Stimulated activated CD4-positive, alpha-beta T cell treated with anti-CD3 and anti-CD28 coated beads, Interleukin-12 subunit alpha, Interleukin-12 subunit beta, amount 100 ng/mL, for 24 hours (primary cell): ENCODE results near the gene HS3ST3A1.

Experiments
- DNase-seq, 2 experiments: peaks; one replicate each; pipeline ENCODE4 v3.0.0-alpha.2; 2020; ENCODE audit warnings: low read depth in 2 of 2

HS3ST3A1 gene

DNA sequence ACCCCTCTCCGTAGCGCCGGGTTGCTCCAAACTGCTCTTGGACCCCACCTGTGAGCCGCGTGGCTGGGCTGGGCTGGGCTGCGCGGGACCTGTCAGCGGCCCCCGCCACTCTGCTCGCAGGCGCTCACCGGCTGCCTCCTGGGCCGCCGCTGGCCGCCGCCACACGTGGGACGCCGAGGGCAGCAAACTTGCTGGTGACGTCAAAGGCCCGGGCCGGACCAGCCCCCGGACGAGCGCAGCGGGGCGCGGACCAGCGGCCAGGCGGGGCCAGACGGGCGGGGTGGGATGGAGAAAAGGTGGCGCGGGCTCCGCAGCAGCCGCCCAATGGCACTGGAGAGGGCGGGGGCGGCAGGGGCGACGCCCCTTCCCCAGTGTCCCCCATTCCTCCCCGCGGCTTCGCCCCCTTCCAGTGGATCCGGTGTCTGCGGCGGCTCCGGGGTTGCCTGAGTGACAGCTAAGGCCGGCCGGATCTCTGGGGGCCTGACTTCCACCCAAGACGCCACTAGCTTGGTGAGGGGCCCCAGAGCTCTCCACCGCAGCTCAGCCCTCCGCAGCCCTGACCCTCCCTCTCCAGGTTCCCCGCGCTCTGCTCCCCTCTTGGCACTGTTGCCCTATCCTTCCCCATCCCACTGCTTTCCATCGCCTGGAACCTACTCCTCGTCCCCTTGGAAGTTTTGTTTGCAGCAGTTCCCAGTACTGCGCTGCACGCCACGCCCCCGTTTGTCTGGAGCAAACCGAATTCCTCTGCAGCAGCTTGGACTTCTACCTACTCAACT is at the start of gene HS3ST3A1:
TSS of gene HS3ST3A1 (minus strand) at position 154 of the 776 bp plus-strand sequence. CDS start 800 bp downstream, outside the sequence.
- DNase-seq, result peak in 1 of 2 experiments; percentile 9

DNA sequence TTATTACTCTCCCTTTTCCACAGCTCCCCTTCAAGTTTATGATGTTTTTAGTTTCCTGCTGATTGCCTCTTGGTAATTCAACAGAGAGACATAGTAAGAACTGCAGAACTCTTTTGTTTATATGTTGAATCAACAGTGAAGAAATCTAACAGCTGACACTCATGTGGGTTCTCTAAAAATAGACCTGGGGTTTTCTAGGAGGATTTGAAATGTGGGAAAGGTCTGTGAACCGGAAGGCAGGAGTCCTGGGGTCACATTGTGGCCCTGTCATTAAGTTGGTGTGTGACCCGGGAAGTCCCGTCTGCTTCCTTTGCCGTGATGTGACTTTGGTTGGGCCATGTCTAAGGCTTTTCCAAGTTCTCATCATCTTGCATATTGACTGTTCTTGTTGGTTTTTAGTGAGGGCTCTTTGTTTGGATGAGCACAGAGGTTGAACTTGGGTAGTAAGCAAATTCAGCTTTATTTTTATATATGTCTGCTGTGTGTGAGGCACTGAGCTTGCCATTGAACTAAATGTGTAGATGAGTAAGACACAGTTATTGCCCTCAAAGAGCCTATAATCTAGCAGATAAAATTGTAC is 48.5 kb upstream of the HS3ST3A1 start:
- DNase-seq, result no peak

GRCh38 chr17:13647543-13648021 is 45.9 kb upstream of the HS3ST3A1 start:
- DNase-seq, result no peak

GRCh38 chr17:13646969-13647542 is 45.3 kb upstream of the HS3ST3A1 start:
- no peak for DNase-seq

DNA sequence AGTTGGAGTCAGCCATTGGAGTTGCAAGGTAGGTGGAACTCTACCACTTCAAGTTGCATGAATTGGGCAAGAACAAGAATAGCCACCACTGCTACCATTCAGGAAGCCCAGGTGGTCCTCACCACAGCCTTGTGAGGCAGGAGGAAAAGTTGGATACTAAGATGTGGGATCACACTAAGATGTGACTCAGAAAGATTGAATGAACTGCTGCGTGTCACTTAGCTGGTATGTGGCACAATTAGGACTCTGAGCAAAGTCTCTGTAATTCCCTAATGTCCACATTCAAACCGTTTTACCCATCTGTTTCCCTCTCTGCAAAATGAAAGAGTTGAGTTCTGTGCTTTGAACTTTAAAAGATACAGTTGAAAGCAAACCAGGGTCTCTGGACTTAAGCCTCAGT is 44.7 kb upstream of the HS3ST3A1 start:
- DNase-seq, result no peak

GRCh38 chr17:13643180-13643579 is 41.5 kb upstream of the HS3ST3A1 start:
- DNase-seq, result no peak

DNA sequence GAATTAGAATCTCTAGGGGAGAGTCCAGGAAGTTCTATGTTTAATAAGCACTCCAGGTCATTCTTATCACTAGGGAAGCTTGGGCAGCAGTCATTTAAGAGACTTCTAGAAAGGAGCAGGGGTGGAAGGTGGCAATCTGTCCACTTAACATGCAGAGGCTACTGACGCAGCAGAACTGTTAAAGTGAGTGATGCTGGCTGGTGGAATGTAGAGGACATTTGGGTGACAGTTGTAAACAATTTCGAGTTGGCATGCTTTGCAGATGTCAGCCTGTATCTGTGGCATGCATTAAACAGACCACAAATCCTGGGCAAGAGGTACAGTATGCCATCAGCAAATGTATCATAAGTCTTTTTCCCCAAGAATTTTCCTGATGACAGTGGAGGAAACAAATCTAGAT is 40.5 kb upstream of the HS3ST3A1 start:
- DNase-seq, result no peak

- no peak for DNase-seq
Measured at GRCh38 chr17:13640551-13640950, 38.8 kb upstream of the HS3ST3A1 start.

DNA sequence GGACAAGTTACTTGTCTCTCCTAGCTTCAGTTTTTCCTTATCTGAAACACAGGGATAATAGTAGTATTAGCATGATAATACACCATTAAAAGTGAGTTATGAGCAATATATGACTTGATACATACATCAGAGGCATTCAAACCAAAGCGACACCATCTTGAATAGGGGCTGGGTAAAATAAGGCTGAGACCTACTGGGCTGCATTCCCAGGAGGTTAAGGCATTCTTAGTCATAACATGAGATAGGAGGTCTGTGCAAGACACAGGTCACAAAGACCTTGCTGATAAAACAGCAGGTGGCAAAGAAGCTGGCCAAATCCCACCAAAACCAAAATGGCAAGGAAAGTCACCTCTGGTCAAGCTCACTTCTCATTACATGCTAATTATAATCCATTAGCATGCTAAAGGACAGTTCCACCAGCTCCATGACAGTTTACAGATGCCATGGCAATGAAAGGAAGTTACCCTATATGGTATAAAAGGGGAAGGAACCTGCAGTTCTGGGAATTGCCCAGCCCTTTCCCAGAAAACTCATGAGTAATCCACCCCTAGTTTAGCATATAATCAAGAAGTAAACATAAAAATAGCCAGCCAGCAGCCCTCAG is 37.2 kb upstream of the HS3ST3A1 start:
- no peak for DNase-seq

DNA sequence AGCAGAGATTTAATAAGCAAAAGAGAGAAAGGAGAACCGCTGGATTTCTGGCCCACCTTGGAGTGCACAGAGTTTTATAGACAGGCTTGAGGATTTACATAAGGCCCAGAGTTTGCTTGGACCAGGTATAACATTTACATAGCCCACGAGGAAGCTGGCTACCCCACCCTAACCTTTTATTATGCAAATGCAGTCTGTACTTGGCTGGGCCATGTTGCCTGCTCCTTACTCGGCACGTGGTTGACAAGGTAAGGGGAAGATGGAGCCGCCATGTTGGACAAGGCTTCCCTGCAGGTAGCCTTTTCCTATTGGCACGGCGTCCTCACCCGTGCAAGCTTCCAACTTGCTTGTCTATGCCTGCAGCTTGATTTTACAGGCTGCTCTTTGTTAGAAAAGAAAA is 35.2 kb upstream of the HS3ST3A1 start:
- no peak for DNase-seq

- DNase-seq, result no peak
Measured at GRCh38 chr17:13635951-13636350, 34.2 kb upstream of the HS3ST3A1 start.

DNA sequence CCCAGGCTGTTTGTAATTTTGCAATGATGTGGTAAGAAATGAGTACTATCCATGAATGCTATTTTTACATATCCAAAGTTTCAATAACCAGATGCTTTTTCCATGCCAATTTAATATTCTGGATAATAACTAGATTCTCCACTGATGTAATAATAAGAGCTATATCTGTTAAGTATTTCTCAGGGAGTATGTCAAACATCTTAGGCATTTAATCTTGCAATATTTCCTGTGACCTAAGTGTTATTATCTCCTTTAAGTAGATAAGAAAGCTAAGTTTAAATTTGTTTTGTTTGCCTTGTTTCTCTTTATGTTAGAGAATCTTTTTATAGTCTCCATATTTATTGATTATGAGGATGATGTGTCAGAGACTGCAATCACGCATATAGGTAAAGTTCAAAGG is 32.3 kb upstream of the HS3ST3A1 start:
- no peak for DNase-seq

GRCh38 chr17:13631529-13631928 is 29.8 kb upstream of the HS3ST3A1 start:
- DNase-seq, result no peak

DNA sequence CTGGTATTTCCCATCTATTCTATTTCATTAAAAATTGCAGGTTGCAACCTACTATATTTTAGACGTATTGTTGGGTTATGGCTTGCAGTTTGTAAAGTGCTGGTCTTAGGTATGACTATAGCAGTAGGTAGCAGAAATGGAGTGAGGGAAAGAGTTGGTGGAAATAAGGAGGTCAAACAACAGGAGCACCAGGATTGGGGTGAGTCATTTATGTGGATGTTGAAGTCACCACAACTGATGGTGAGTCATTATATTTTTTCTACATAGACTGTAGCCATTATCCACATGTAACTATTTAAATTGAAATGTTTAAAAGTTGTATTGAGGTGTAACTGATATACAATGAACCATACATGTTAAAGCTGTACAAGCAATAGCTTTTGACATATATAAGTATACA is 25.0 kb upstream of the HS3ST3A1 start:
- DNase-seq, result no peak

GRCh38 chr17:13619462-13619861 is 17.7 kb upstream of the HS3ST3A1 start:
- DNase-seq, result no peak

GRCh38 chr17:13616031-13616430 is 14.3 kb upstream of the HS3ST3A1 start:
- DNase-seq, result no peak

GRCh38 chr17:13609941-13610340 is 8.2 kb upstream of the HS3ST3A1 start:
- DNase-seq, result no peak

DNA sequence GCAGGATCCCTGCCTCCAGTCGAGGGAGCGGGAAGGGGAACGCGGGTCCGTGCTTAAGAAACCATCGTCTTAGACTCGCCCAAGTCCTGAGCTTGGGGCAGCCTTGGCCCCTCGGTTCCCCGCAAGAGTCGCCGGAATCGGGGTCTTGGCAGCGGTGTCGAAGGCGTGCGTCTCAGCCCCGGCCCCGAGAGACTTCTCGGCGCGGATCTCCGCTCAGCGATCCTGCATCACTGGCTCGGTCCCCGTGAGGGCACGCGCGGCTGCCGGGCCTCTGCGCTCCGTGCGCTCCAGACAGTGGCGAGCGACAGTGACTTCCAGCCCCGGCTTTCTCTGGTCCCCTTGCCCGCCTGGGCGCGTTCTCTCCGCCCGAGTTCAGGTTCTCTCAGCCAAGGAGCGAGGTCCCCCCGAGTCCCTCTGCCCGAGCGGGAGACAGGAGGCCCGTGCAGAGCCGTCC is 380 bp downstream of the HS3ST3A1 start:
- DNase-seq, result no peak

DNA sequence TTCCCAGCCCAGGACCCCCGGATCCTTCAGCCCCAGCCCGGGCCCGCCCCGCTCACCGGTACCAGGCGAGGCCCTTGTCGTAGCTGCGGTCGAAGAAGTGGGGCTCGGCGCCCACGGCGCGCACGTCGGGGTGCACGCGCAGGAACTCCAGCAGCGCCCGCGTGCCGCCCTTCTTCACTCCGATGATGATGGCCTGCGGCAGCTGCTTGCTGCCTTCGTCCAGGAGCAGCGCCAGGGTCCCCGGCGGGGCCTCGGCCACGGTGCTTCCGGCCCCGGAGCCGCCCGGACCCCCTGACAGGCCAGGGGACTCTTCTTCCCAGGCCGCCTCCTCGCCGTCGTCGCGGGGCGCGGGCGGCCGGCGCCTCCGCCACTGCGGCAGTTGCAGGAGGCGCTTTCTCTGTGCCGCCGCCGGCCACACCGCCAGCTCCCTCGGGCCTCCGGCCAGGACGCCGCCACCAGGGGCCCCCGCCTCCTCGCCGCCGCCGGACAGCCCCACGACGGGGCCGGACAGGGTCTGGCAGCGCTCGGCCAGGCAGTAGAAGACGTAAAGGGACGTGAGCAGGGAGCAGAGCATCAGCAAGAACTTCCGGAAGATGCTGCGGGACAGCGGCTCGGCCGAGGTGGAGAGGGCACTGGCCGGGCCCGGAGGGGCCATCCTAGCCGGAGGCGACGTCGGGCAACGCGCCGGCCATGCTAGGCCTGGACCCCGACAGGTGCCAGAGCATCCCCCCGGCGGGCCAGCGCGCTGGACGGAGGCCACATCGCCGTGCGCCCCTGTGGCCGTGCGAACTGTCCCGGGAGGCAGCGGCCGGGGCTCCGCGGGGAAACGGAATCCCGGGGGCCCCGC is 1.0 kb downstream of the HS3ST3A1 start:
- no peak for DNase-seq

- no peak for DNase-seq
Measured at GRCh38 chr17:13599864-13600263, 1.9 kb downstream of the HS3ST3A1 start.

GRCh38 chr17:13599168-13599577 is 2.6 kb downstream of the HS3ST3A1 start:
- no peak for DNase-seq
